HL-60 (cell line): Measurements from ENCODE around the gene PNLIPRP1.

Experiments used
- DNase-seq, 2 experiments: peaks; one replicate each; pipeline ENCODE4 v3.0.0-alpha.2; 2010 to 2020; ENCODE audit warnings: low read depth in 1 of 2, low spot score in 1 of 2
- H3K27ac ChIP-seq: fragments of 250-450 bp; sonication (Bioruptor Pico); replicated peaks from 2 replicates; pipeline ENCODE4 v1.5.1; 2020; ENCODE audit warnings: mild to moderate bottlenecking, moderate library complexity
- H3K27me3 ChIP-seq: fragments of 250-450 bp; sonication (Bioruptor Pico); 2 replicates; pipeline ENCODE4 v1.5.1; 2021; ENCODE audit warnings: mild to moderate bottlenecking, moderate library complexity; ENCODE audit not compliant: insufficient read depth, poor library complexity, severe bottlenecking
- H3K4me3 ChIP-seq: replicated peaks from 2 replicates; pipeline ENCODE4 v1.5.1; 2011; ENCODE audit warnings: mild to moderate bottlenecking, control low read depth, low read length; ENCODE audit not compliant: insufficient read depth
- CTCF ChIP-seq: IDR thresholded peaks from one replicate; pipeline ENCODE4 v1.5.1; 2011; ENCODE audit warnings: low read length, control low read depth, inconsistent platforms; ENCODE audit not compliant: insufficient read depth
- GABPA ChIP-seq: IDR thresholded peaks from 2 replicates; pipeline ENCODE4 v1.6.1; 2012; ENCODE audit warnings: low read depth
- POLR2AphosphoS5 ChIP-seq: IDR thresholded peaks from 2 replicates; pipeline ENCODE4 v1.6.1; 2012; ENCODE audit warnings: low read depth
- SPI1 ChIP-seq: IDR thresholded peaks from 2 replicates; pipeline ENCODE4 v1.6.1; 2012; ENCODE audit warnings: low read depth, mild to moderate bottlenecking, borderline replicate concordance
- TF ChIP-seq, protein P1 (sequence below): IDR thresholded peaks from 2 replicates; pipeline ENCODE4 v1.6.1; 2012; ENCODE audit warnings: low read depth; ENCODE audit not compliant: insufficient replicate concordance

PNLIPRP1 gene

DNA sequence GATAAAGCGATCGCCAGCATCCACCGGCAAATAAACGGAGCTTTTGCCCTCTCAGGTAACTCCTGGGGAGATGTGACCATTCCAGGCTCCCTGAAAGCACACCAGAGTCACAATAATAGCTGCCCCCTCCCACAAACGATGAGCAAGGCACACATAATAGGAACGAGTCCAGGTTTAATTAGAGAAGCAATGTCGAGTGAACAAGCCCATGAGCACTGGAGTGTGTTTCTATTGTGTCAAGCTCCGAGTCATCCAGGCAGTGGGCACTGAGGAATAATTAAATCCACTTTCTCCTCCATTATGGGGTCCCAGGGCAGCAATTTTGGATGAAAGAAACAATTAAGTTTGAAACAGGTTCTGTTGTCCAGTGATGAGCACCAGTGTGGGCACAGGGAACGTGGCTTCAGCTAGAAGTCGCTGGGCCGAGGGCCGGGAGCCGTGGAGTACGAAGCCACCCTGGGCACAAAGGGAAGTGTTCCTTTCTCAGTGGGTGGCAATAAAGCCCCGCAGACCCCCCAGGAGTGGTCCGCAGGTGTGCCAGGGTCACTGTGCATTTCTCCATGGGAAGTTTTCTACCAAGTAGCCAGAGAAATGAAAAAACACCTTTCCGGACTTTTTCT lies 41.9 kb downstream of the PNLIPRP1 start:
- H3K27me3 ChIP-seq, result no peaks in the 10 kb centered on the region
- no peak for DNase-seq
- no peak overlapping the region for H3K27ac ChIP-seq
- no peak overlapping the region for H3K4me3 ChIP-seq
- TF ChIP-seq, protein P1, sequence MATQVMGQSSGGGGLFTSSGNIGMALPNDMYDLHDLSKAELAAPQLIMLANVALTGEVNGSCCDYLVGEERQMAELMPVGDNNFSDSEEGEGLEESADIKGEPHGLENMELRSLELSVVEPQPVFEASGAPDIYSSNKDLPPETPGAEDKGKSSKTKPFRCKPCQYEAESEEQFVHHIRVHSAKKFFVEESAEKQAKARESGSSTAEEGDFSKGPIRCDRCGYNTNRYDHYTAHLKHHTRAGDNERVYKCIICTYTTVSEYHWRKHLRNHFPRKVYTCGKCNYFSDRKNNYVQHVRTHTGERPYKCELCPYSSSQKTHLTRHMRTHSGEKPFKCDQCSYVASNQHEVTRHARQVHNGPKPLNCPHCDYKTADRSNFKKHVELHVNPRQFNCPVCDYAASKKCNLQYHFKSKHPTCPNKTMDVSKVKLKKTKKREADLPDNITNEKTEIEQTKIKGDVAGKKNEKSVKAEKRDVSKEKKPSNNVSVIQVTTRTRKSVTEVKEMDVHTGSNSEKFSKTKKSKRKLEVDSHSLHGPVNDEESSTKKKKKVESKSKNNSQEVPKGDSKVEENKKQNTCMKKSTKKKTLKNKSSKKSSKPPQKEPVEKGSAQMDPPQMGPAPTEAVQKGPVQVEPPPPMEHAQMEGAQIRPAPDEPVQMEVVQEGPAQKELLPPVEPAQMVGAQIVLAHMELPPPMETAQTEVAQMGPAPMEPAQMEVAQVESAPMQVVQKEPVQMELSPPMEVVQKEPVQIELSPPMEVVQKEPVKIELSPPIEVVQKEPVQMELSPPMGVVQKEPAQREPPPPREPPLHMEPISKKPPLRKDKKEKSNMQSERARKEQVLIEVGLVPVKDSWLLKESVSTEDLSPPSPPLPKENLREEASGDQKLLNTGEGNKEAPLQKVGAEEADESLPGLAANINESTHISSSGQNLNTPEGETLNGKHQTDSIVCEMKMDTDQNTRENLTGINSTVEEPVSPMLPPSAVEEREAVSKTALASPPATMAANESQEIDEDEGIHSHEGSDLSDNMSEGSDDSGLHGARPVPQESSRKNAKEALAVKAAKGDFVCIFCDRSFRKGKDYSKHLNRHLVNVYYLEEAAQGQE, result no peak
- TF ChIP-seq SPI1 (no peak), CTCF (no peak), POLR2AphosphoS5 (no peak), GABPA (no peak)

GRCh38 chr10:116633216-116633600 lies 42.4 kb downstream of the PNLIPRP1 start:
- TF ChIP-seq, protein P1, result no peak
- no peak for TF ChIP-seq GABPA
- TF ChIP-seq POLR2AphosphoS5, result no peak
- TF ChIP-seq CTCF, result no peak
- H3K27me3 ChIP-seq, result no peaks in the 10 kb centered on the region
- no peak overlapping the region for H3K4me3 ChIP-seq
- DNase-seq, result no peak
- no peak overlapping the region for H3K27ac ChIP-seq

- no peak overlapping the region for H3K27ac ChIP-seq
- no peak for DNase-seq
- H3K27me3 ChIP-seq, result no peaks in the 10 kb centered on the region
- TF ChIP-seq CTCF (no peak), POLR2AphosphoS5 (no peak), GABPA (no peak)
- H3K4me3 ChIP-seq, result no peak overlapping the region
These were observed 43.6 kb downstream of the PNLIPRP1 start for GRCh38 chr10:116634126-116634975.
